Caco-2 (cell line): ENCODE results near the gene SCML2. TPM values are rescaled to one million over a fixed set of nuclear protein-coding genes. Genes with fewer than 3 reads are reported as not detected.
"Not testable (repeated sequence)": the region's sequence is repeated elsewhere in the genome, so short reads cannot be mapped to it uniquely, and the experiment has no call there.

Source experiments
- BruUV-seq: library from RNA; stranded (reverse); fragments of 400-500 nt; replicated peaks from 2 replicates; lab custom pipeline; 2021; lab: Mats Ljungman, UMichigan
- CTCF ChIA-PET: fragments of 300-600 bp; sonication (Branson Sonifier 250); formaldehyde crosslinking; loops from one replicate; lab custom pipeline; 2022; ENCODE audit warnings: antibody characterized with exemption; lab: Charles Lee
- POLR2A ChIA-PET: fragments of 300-600 bp; sonication (Branson Sonifier 250); formaldehyde crosslinking; loops from one replicate; lab custom pipeline; 2022; ENCODE audit warnings: antibody characterized with exemption; lab: Charles Lee
- DNase-seq, 2 experiments: peaks; one replicate each; pipeline versions ENCODE4 v3.0.0 to v3.0.0-alpha.2; 2020 to 2022
- H3K27me3 ChIP-seq: replicated peaks from 2 replicates; pipeline ENCODE4 v1.6.0; 2011; ENCODE audit warnings: low read length; ENCODE audit not compliant: control insufficient read depth, insufficient read depth
- H3K36me3 ChIP-seq: 2 replicates; pipeline ENCODE4 v1.5.1; 2011; ENCODE audit warnings: low read length; ENCODE audit not compliant: control insufficient read depth, insufficient read depth
- H3K4me1 ChIP-seq: fragments of 250-450 bp; sonication (Bioruptor Pico); 2 replicates; pipeline ENCODE4 v1.5.1; 2020; ENCODE audit warnings: mild to moderate bottlenecking
- H3K4me3 ChIP-seq: 2 replicates; pipeline ENCODE4 v1.5.1; 2011; ENCODE audit warnings: low read depth, mild to moderate bottlenecking, control low read depth, low read length
- H3K9me3 ChIP-seq: fragments of 250-450 bp; sonication (Bioruptor Pico); 2 replicates; pipeline ENCODE4 v1.5.1; 2020; ENCODE audit warnings: mild to moderate bottlenecking, moderate library complexity
- H3K27ac Mint-ChIP-seq: one replicate; pipeline ENCODE4 v1.8.0; 2022; ENCODE audit warnings: mixed read lengths; ENCODE audit not compliant: unreplicated experiment
- H3K27me3 Mint-ChIP-seq: one replicate; pipeline ENCODE4 v1.8.0; 2022; ENCODE audit warnings: mixed read lengths; ENCODE audit not compliant: insufficient read depth, unreplicated experiment
- H3K36me3 Mint-ChIP-seq: one replicate; pipeline ENCODE4 v1.8.0; 2022; ENCODE audit warnings: mild to moderate bottlenecking, mixed read lengths; ENCODE audit not compliant: insufficient read depth, unreplicated experiment
- H3K4me1 Mint-ChIP-seq: one replicate; pipeline ENCODE4 v1.8.0; 2022; ENCODE audit warnings: low read depth, mixed read lengths; ENCODE audit not compliant: unreplicated experiment
- H3K4me3 Mint-ChIP-seq: one replicate; pipeline ENCODE4 v1.8.0; 2022; ENCODE audit warnings: mild to moderate bottlenecking, moderate library complexity, mixed read lengths; ENCODE audit not compliant: unreplicated experiment
- H3K9me3 Mint-ChIP-seq: one replicate; pipeline ENCODE4 v1.8.0; 2022; ENCODE audit warnings: mixed read lengths; ENCODE audit not compliant: unreplicated experiment
- CTCF ChIP-seq, 2 experiments: fragments of 200-600 bp in 1 of 2; IDR thresholded peaks; 1 replicate in 1 of 2; 2 replicates in 1 of 2; pipeline versions ENCODE4 v1.5.1 to v1.8.0; 2011 to 2022; ENCODE audit warnings: antibody characterized with exemption in 1 of 2, control low read depth in 1 of 2, inconsistent platforms in 1 of 2, low read depth in 1 of 2, low read length in 1 of 2, mild to moderate bottlenecking in 1 of 2, moderate library complexity in 1 of 2; ENCODE audit not compliant: insufficient read depth in 1 of 2, severe bottlenecking in 1 of 2, unreplicated experiment in 1 of 2
- intact Hi-C: fragments of 100-400 bp; cut with micrococcal nuclease; formaldehyde crosslinking; loops from one replicate; pipeline ENCODE4 v1.10.0; 2022; ENCODE audit not compliant: unreplicated experiment
- total RNA-seq: library from RNA; stranded (reverse); gene quantifications from 2 replicates; pipeline ENCODE4 v1.2.3, GENCODE V29; 2022

SCML2 gene
- total RNA-seq, 1 experiment from 2014 or later, result 13.8 TPM

- ChIA-PET CTCF (no interaction called here), POLR2A (no interaction called here)
- H3K9me3 ChIP-seq, result no peaks in the 10 kb centered on the region
- BruUV-seq, result no TSS peak
- no peaks in the 10 kb centered on the region for H3K36me3 ChIP-seq
- H3K4me3 Mint-ChIP-seq, result no peak overlapping the region
- H3K4me1 Mint-ChIP-seq, result no peaks in the 10 kb centered on the region
- H3K4me3 ChIP-seq, result no peak overlapping the region
- no peaks in the 10 kb centered on the region for H3K9me3 Mint-ChIP-seq
- H3K27ac Mint-ChIP-seq, result no peak overlapping the region
- intact Hi-C loops, result loop anchor here (1.0 to 10.0 kb wide), 4 partner anchors 254 to 624 kb away; no protein-coding TSS in a partner anchor
- no peaks in the 10 kb centered on the region for H3K27me3 ChIP-seq
- H3K4me1 ChIP-seq, result no peaks in the 10 kb centered on the region
- no peaks in the 10 kb centered on the region for H3K36me3 Mint-ChIP-seq
- TF ChIP-seq CTCF (IDR thresholded peaks at IDR 0.05; ENCODE audit: insufficient read depth in 1 of 2, low read depth in 1 of 2, low read length in 1 of 2, severe bottlenecking in 1 of 2, unreplicated experiment in 1 of 2), result peak; percentile 53 to 60
- no peaks in the 10 kb centered on the region for H3K27me3 Mint-ChIP-seq
- DNase-seq, result peak; percentile 38 to 56
Observed at GRCh38 chrX:18390941-18391538, 36.6 kb upstream of the SCML2 start.

- Mint-ChIP-seq H3K9me3 (no peaks in the 10 kb centered on the region), H3K27me3 (no peaks in the 10 kb centered on the region), H3K36me3 (no peaks in the 10 kb centered on the region), H3K27ac (no peak overlapping the region), H3K4me1 (no peaks in the 10 kb centered on the region), H3K4me3 (no peak overlapping the region)
- no peak for DNase-seq
- intact Hi-C loops, result loop anchor here (5.0 to 10.0 kb wide), 3 partner anchors 255 to 625 kb away; no protein-coding TSS in a partner anchor
- POLR2A ChIA-PET, result no interaction called here
- Histone ChIP-seq H3K36me3 (no peaks in the 10 kb centered on the region), H3K27me3 (no peaks in the 10 kb centered on the region), H3K4me1 (no peaks in the 10 kb centered on the region), H3K4me3 (no peak overlapping the region), H3K9me3 (no peaks in the 10 kb centered on the region)
- peak in 1 of 2 experiments; percentile 11 for TF ChIP-seq CTCF (IDR thresholded peaks at IDR 0.05; ENCODE audit: insufficient read depth in 1 of 2, low read depth in 1 of 2, low read length in 1 of 2, severe bottlenecking in 1 of 2, unreplicated experiment in 1 of 2)
- CTCF ChIA-PET, result interaction anchor here (0.7 to 1.3 kb wide), 2 partner anchors 12 to 506 kb away, joined by 3 read pairs; no protein-coding TSS in a partner anchor
- BruUV-seq, result no TSS peak
Observed at GRCh38 chrX:18389966-18390365, 35.5 kb upstream of the SCML2 start.

- Mint-ChIP-seq H3K9me3 (no peaks in the 10 kb centered on the region), H3K27ac (no peak overlapping the region), H3K27me3 (no peaks in the 10 kb centered on the region), H3K4me1 (no peaks in the 10 kb centered on the region), H3K36me3 (no peaks in the 10 kb centered on the region), H3K4me3 (no peak overlapping the region)
- intact Hi-C loops, result loop anchor here (5.0 kb wide), 1 partner anchor 565 kb away; no protein-coding TSS in a partner anchor
- Histone ChIP-seq H3K9me3 (no peaks in the 10 kb centered on the region), H3K27me3 (no peaks in the 10 kb centered on the region), H3K4me3 (no peak overlapping the region), H3K36me3 (no peaks in the 10 kb centered on the region), H3K4me1 (no peaks in the 10 kb centered on the region)
- no TSS peak for BruUV-seq
- peak in 1 of 2 experiments; percentile 35 for DNase-seq
- peak; percentile 37 to 44 for TF ChIP-seq CTCF (IDR thresholded peaks at IDR 0.05; ENCODE audit: insufficient read depth in 1 of 2, low read depth in 1 of 2, low read length in 1 of 2, severe bottlenecking in 1 of 2, unreplicated experiment in 1 of 2)
- CTCF ChIA-PET, result interaction anchor here (0.7 to 1.3 kb wide), 2 partner anchors 11 to 207 kb away, joined by 3 to 5 read pairs; no protein-coding TSS in a partner anchor
- POLR2A ChIA-PET, result no interaction called here
Observed at GRCh38 chrX:18377796-18378195, 23.3 kb upstream of the SCML2 start.

- BruUV-seq, H3K9me3 ChIP-seq, POLR2A ChIA-PET, CTCF ChIA-PET, H3K27me3 Mint-ChIP-seq, H3K36me3 Mint-ChIP-seq, H3K4me1 Mint-ChIP-seq, H3K4me3 Mint-ChIP-seq, H3K4me1 ChIP-seq, H3K9me3 Mint-ChIP-seq, H3K27ac Mint-ChIP-seq, H3K27me3 ChIP-seq, H3K36me3 ChIP-seq, H3K4me3 ChIP-seq, DNase-seq: not testable (repeated sequence)
- intact Hi-C loops, result loop anchor here (5.0 kb wide), 1 partner anchor 563 kb away; no protein-coding TSS in a partner anchor
Observed at GRCh38 chrX:18375131-18375805, 20.8 kb upstream of the SCML2 start.
